ENCODE results near the gene PDE4D. TPM values are rescaled to one million over a fixed set of nuclear protein-coding genes. Genes with fewer than 3 reads are reported as not detected.

PDE4D gene
- total RNA-seq, 5 donors from 2014 or later (not counting 1 experiment from before 2014, with no cell fraction given), result 45.1 to 136 (median 64.9) TPM

DNA sequence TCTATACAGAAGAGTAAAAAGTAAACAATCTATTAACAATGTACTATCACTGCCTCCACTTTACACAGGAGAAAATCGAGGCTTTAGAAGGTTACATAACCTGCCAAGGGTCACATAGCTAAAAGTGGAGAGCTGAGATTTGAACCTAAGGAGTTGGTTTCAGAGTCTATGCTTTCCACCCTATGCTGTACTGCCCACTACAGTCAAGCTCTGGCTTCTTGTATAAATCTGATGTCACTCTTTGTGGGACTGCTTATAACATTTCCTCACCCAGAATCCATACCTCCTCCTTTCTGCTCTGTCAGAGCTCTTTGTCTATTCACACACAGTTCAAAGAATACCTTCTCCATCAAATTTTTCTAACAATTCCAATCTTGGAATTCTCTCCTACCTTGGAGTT is 807.5 kb downstream of the PDE4D start:
- POLR2A ChIA-PET, result interaction anchor here in 1 of 2 donors (0.6 kb wide), 1 partner anchor 18 kb away, joined by 7 read pairs; no protein-coding TSS in a partner anchor
- no peaks in the 10 kb centered on the region for H3K9me3 Mint-ChIP-seq
- no peaks in the 10 kb centered on the region for H3K4me1 Mint-ChIP-seq
- H3K36me3 Mint-ChIP-seq, result no peaks in the 10 kb centered on the region
- Histone ChIP-seq H3K4me3 (ENCODE audit: control insufficient read depth in 1 of 2, extremely low read depth in 1 of 2, low read length in 1 of 2) (no peak overlapping the region), H3K9me3 (no peaks in the 10 kb centered on the region), H3K27me3 (replicated peaks in 1 of 2; ENCODE audit: control insufficient read depth in 2 of 2, extremely low read depth in 1 of 2, insufficient read depth in 2 of 2, low read length in 1 of 2) (peaks cover 0 to 3% of the 10 kb centered on the region in 2 experiments), H3K27ac (ENCODE audit: low read length) (no peak overlapping the region), H3K4me1 (ENCODE audit: control insufficient read depth in 1 of 2, extremely low read depth in 1 of 2, insufficient read depth in 2 of 2, low read length in 2 of 2) (no peaks in the 10 kb centered on the region), H3K36me3 (ENCODE audit: control insufficient read depth in 2 of 2, extremely low read depth in 1 of 2, insufficient read depth in 1 of 2, low read length in 1 of 2) (no peaks in the 10 kb centered on the region)
- H3K4me3 Mint-ChIP-seq, result no peak overlapping the region
- no peak overlapping the region for H3K27ac Mint-ChIP-seq
- DNase-seq, result peak in 1 of 35 experiments; percentile 25
- CTCF ChIA-PET, result interaction anchor here (0.7 to 1.4 kb wide), 6 partner anchors 9 to 199 kb away, joined by 3 to 4 read pairs (median 3); no protein-coding TSS in a partner anchor
- peak in 1 of 4 experiments; percentile 55 for ATAC-seq (replicated peaks in 1 of 4)
- WGBS (ENCODE audit: insufficient coverage), result no CpG with 5 or more reads among the region's 1 CpG
- H3K27me3 Mint-ChIP-seq, result peaks cover 0 to 8% of the 10 kb centered on the region in 2 donors

DNA sequence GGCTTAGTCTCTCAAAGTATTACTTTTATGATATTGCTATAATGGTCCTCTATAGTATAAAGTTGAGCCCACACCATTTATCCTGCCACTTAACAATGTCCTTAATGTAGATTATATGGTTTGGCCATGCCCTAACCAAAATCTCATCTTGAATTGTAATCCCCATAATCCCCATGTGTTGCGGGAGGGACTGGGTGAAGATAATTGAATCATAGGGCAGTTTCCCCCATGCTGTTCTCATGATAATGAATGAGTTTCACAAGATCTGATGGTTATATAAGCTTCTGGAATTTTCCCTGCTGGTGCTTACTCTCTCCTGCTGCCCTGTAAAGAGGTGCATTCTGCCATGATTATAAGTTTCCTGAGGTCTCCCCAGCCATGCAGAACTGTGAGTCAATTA is 811.8 kb downstream of the PDE4D start:
- Mint-ChIP-seq H3K4me1 (no peaks in the 10 kb centered on the region), H3K4me3 (no peak overlapping the region), H3K36me3 (no peaks in the 10 kb centered on the region), H3K9me3 (no peaks in the 10 kb centered on the region), H3K27me3 (peaks cover 0 to 3% of the 10 kb centered on the region in 2 donors), H3K27ac (no peak overlapping the region)
- Histone ChIP-seq H3K27me3 (replicated peaks in 1 of 2; ENCODE audit: control insufficient read depth in 2 of 2, extremely low read depth in 1 of 2, insufficient read depth in 2 of 2, low read length in 1 of 2) (no peaks in the 10 kb centered on the region), H3K4me1 (ENCODE audit: control insufficient read depth in 1 of 2, extremely low read depth in 1 of 2, insufficient read depth in 2 of 2, low read length in 2 of 2) (no peaks in the 10 kb centered on the region), H3K36me3 (ENCODE audit: control insufficient read depth in 2 of 2, extremely low read depth in 1 of 2, insufficient read depth in 1 of 2, low read length in 1 of 2) (no peaks in the 10 kb centered on the region), H3K27ac (ENCODE audit: low read length) (no peak overlapping the region), H3K4me3 (ENCODE audit: control insufficient read depth in 1 of 2, extremely low read depth in 1 of 2, low read length in 1 of 2) (no peak overlapping the region), H3K9me3 (no peaks in the 10 kb centered on the region)
- ChIA-PET POLR2A (no interaction called here), CTCF (no interaction called here)
- no CpG with 5 or more reads among the region's 1 CpG for WGBS (ENCODE audit: insufficient coverage)
- ATAC-seq (replicated peaks in 1 of 4), result no peak
- DNase-seq, result no peak

- CTCF ChIA-PET, result interaction anchor here in 1 of 2 donors (0.6 to 1.2 kb wide), 2 partner anchors 18 to 301 kb away, joined by 3 read pairs; no protein-coding TSS in a partner anchor
- H3K4me1 Mint-ChIP-seq, result no peaks in the 10 kb centered on the region
- DNase-seq (no peak), ATAC-seq (replicated peaks in 1 of 4) (no peak)
- Histone ChIP-seq H3K27ac (ENCODE audit: low read length) (no peak overlapping the region), H3K4me3 (ENCODE audit: control insufficient read depth in 1 of 2, extremely low read depth in 1 of 2, low read length in 1 of 2) (no peak overlapping the region), H3K27me3 (replicated peaks in 1 of 2; ENCODE audit: control insufficient read depth in 2 of 2, extremely low read depth in 1 of 2, insufficient read depth in 2 of 2, low read length in 1 of 2) (no peaks in the 10 kb centered on the region), H3K4me1 (ENCODE audit: control insufficient read depth in 1 of 2, extremely low read depth in 1 of 2, insufficient read depth in 2 of 2, low read length in 2 of 2) (no peaks in the 10 kb centered on the region), H3K36me3 (ENCODE audit: control insufficient read depth in 2 of 2, extremely low read depth in 1 of 2, insufficient read depth in 1 of 2, low read length in 1 of 2) (no peaks in the 10 kb centered on the region), H3K9me3 (no peaks in the 10 kb centered on the region)
- no peaks in the 10 kb centered on the region for H3K9me3 Mint-ChIP-seq
- H3K27ac Mint-ChIP-seq, result no peak overlapping the region
- H3K36me3 Mint-ChIP-seq, result no peaks in the 10 kb centered on the region
- no peak overlapping the region for H3K4me3 Mint-ChIP-seq
- POLR2A ChIA-PET, result interaction anchor here in 1 of 2 donors (0.7 kb wide), 1 partner anchor 45 kb away, joined by 10 read pairs; no protein-coding TSS in a partner anchor
- 94% methylated on average over 3 of the region's 7 CpGs for WGBS (ENCODE audit: insufficient coverage)
- peaks cover 0 to 3% of the 10 kb centered on the region in 2 donors for H3K27me3 Mint-ChIP-seq
Measured at GRCh38 chr5:59079622-59080620, 813.6 kb downstream of the PDE4D start.

GRCh38 chr5:59071755-59072549 is 821.6 kb downstream of the PDE4D start:
- no peaks in the 10 kb centered on the region for H3K36me3 ChIP-seq (ENCODE audit: control insufficient read depth in 2 of 2, extremely low read depth in 1 of 2, insufficient read depth in 1 of 2, low read length in 1 of 2)
- no peak overlapping the region for H3K4me3 ChIP-seq (ENCODE audit: control insufficient read depth in 1 of 2, extremely low read depth in 1 of 2, low read length in 1 of 2)
- no peaks in the 10 kb centered on the region for H3K9me3 Mint-ChIP-seq
- H3K36me3 Mint-ChIP-seq, result no peaks in the 10 kb centered on the region
- no peak for ATAC-seq (replicated peaks in 1 of 4)
- ChIA-PET POLR2A (no interaction called here), CTCF (interaction anchor here (0.6 to 0.7 kb wide), 2 partner anchors 56 to 199 kb away, joined by 3 to 5 read pairs; no protein-coding TSS in a partner anchor)
- no peaks in the 10 kb centered on the region for H3K4me1 ChIP-seq (ENCODE audit: control insufficient read depth in 1 of 2, extremely low read depth in 1 of 2, insufficient read depth in 2 of 2, low read length in 2 of 2)
- H3K27me3 ChIP-seq (replicated peaks in 1 of 2; ENCODE audit: control insufficient read depth in 2 of 2, extremely low read depth in 1 of 2, insufficient read depth in 2 of 2, low read length in 1 of 2), result no peaks in the 10 kb centered on the region
- H3K27ac Mint-ChIP-seq, result no peak overlapping the region
- WGBS (ENCODE audit: insufficient coverage), result no CpG with 5 or more reads among the region's 12 CpGs
- H3K9me3 ChIP-seq, result no peaks in the 10 kb centered on the region
- no peak overlapping the region for H3K4me3 Mint-ChIP-seq
- no peaks in the 10 kb centered on the region for H3K4me1 Mint-ChIP-seq
- H3K27me3 Mint-ChIP-seq, result no peaks in the 10 kb centered on the region
- no peak for DNase-seq
- no peak overlapping the region for H3K27ac ChIP-seq (ENCODE audit: low read length)

- H3K27me3 ChIP-seq (replicated peaks in 1 of 2; ENCODE audit: control insufficient read depth in 2 of 2, extremely low read depth in 1 of 2, insufficient read depth in 2 of 2, low read length in 1 of 2), result no peaks in the 10 kb centered on the region
- H3K9me3 ChIP-seq, result no peaks in the 10 kb centered on the region
- no peak for DNase-seq
- 83% methylated on average over 1 of the region's 2 CpGs for WGBS (ENCODE audit: insufficient coverage)
- H3K4me3 ChIP-seq (ENCODE audit: control insufficient read depth in 1 of 2, extremely low read depth in 1 of 2, low read length in 1 of 2), result no peak overlapping the region
- ChIA-PET CTCF (interaction anchor here in 1 of 2 donors (0.5 kb wide), 1 partner anchor 103 kb away, joined by 3 read pairs; no protein-coding TSS in a partner anchor), POLR2A (no interaction called here)
- no peaks in the 10 kb centered on the region for H3K36me3 ChIP-seq (ENCODE audit: control insufficient read depth in 2 of 2, extremely low read depth in 1 of 2, insufficient read depth in 1 of 2, low read length in 1 of 2)
- H3K36me3 Mint-ChIP-seq, result no peaks in the 10 kb centered on the region
- ATAC-seq (replicated peaks in 1 of 4), result no peak
- no peak overlapping the region for H3K27ac ChIP-seq (ENCODE audit: low read length)
- H3K4me1 Mint-ChIP-seq, result no peaks in the 10 kb centered on the region
- no peak overlapping the region for H3K27ac Mint-ChIP-seq
- no peaks in the 10 kb centered on the region for H3K4me1 ChIP-seq (ENCODE audit: control insufficient read depth in 1 of 2, extremely low read depth in 1 of 2, insufficient read depth in 2 of 2, low read length in 2 of 2)
- H3K9me3 Mint-ChIP-seq, result peaks cover 0 to 3% (median 0%) of the 10 kb centered on the region in 3 donors
- no peak overlapping the region for H3K4me3 Mint-ChIP-seq
- H3K27me3 Mint-ChIP-seq, result no peaks in the 10 kb centered on the region
Measured at GRCh38 chr5:59069438-59070079, 824.0 kb downstream of the PDE4D start.
